ENCODE data around the gene CABCOCO1.
"Not testable (repeated sequence)": the region's sequence is repeated elsewhere in the genome, so short reads cannot be mapped to it uniquely, and the experiment has no call there.

Gene CABCOCO1

GRCh38 chr10:61719475-61719874 lies 56.7 kb downstream of the CABCOCO1 start:
- not testable (repeated sequence) for DNase-seq

GRCh38 chr10:61719906-61720305 lies 57.2 kb downstream of the CABCOCO1 start:
- DNase-seq = no peak

GRCh38 chr10:61721431-61721830 lies 58.7 kb downstream of the CABCOCO1 start:
- no peak for DNase-seq

- not testable (repeated sequence) for DNase-seq
Observed at GRCh38 chr10:61725221-61725620, 62.5 kb downstream of the CABCOCO1 start.

- no peak for DNase-seq
Observed at GRCh38 chr10:61729596-61729995, 66.9 kb downstream of the CABCOCO1 start.

GRCh38 chr10:61730671-61731070 lies 67.9 kb downstream of the CABCOCO1 start:
- no peak for DNase-seq

GRCh38 chr10:61731638-61732037 lies 68.9 kb downstream of the CABCOCO1 start:
- no peak for DNase-seq

- no peak for DNase-seq
Observed at GRCh38 chr10:61732629-61733278, 70.0 kb downstream of the CABCOCO1 start.

GRCh38 chr10:61733358-61733940 lies 70.7 kb downstream of the CABCOCO1 start:
- peak; percentile 65 for DNase-seq

- DNase-seq = no peak
Observed at GRCh38 chr10:61735882-61736281, 73.2 kb downstream of the CABCOCO1 start.

GRCh38 chr10:61737455-61737854 lies 74.7 kb downstream of the CABCOCO1 start:
- not testable (repeated sequence) for DNase-seq

GRCh38 chr10:61742812-61743211 lies 80.1 kb downstream of the CABCOCO1 start:
- peak; percentile 46 for DNase-seq

- no peak for DNase-seq
Observed at GRCh38 chr10:61744469-61744868, 81.7 kb downstream of the CABCOCO1 start.

GRCh38 chr10:61746377-61746776 lies 83.6 kb downstream of the CABCOCO1 start:
- no peak for DNase-seq

- DNase-seq = no peak
Observed at GRCh38 chr10:61747307-61747706, 84.6 kb downstream of the CABCOCO1 start.

- no peak for DNase-seq
Observed at GRCh38 chr10:61749291-61749690, 86.6 kb downstream of the CABCOCO1 start.

GRCh38 chr10:61750943-61751471 lies 88.3 kb downstream of the CABCOCO1 start:
- peak; percentile 75 for DNase-seq

GRCh38 chr10:61751599-61751998 lies 88.9 kb downstream of the CABCOCO1 start:
- no peak for DNase-seq

GRCh38 chr10:61752111-61753011 lies 89.6 kb downstream of the CABCOCO1 start:
- peak; percentile 84 for DNase-seq

GRCh38 chr10:61753453-61753852 lies 90.7 kb downstream of the CABCOCO1 start:
- no peak for DNase-seq

GRCh38 chr10:61754587-61755550 lies 92.1 kb downstream of the CABCOCO1 start:
- DNase-seq = peak; percentile 44

GRCh38 chr10:61757001-61757400 lies 94.3 kb downstream of the CABCOCO1 start:
- DNase-seq = no peak

Data from fibroblast of skin of scalp (primary cell).